GM21576 (cell line): ENCODE data around the gene ITGB1BP1.

Experiments
- ATAC-seq: cut with Tn5 transposase; IDR thresholded peaks from one replicate; pipeline ENCODE4 v1.9.1; 2021; ENCODE audit warnings: mild to moderate bottlenecking, moderate library complexity; ENCODE audit not compliant: unreplicated experiment

Gene ITGB1BP1

GRCh38 chr2:9380702-9381628 is 42.4 kb downstream of the ITGB1BP1 start:
- no peak for ATAC-seq

GRCh38 chr2:9379391-9379755 is 44.0 kb downstream of the ITGB1BP1 start:
- ATAC-seq, result no peak

DNA sequence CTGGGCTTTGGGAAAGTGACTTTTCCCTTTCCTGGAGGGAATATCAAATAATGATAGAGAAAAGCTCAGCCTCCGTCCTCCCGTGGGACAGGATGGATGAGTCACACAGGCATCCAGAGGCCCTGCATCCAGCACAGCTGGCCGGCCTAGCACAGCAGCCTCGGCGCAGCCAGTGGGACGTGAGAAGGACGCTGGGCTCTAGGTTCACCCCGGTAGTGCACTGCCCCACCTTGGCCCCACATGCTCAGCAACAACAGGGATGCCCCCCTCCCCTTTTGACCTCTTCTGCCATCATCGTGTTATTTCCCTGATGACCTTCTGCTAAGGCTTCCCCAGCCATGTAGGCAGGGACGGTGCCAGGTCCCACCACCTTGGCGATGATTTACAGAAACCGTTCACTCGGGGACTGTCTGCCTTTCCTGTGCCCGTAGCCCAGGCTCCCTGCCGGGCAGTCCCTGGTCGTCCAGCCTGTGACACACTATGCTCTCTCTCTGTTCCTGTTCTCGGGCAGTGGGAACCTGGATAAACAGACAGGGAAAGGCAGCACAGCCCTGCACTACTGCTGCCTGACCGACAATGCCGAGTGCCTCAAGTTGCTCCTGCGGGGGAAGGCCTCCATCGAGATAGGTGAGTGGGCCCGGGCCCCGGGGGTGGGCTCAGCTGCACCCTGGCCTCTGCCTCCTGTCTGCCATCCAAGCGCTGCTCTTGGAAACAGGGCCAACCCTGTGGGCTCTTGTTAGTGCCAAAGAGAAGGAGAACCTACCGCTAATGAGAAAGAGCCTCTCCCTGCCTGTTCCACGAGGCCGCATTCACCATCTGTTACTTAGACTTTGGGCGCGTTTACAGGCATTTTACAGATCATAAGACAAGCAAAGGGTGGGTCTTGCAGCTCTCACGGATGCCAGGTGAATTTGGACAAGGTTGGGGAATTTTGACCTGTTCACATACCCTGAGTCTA is 44.6 kb downstream of the ITGB1BP1 start:
- ATAC-seq, result no peak

GRCh38 chr2:9377461-9378097 is 45.7 kb downstream of the ITGB1BP1 start:
- no peak for ATAC-seq

- no peak for ATAC-seq
These were observed 47.4 kb downstream of the ITGB1BP1 start for GRCh38 chr2:9375857-9376428.

DNA sequence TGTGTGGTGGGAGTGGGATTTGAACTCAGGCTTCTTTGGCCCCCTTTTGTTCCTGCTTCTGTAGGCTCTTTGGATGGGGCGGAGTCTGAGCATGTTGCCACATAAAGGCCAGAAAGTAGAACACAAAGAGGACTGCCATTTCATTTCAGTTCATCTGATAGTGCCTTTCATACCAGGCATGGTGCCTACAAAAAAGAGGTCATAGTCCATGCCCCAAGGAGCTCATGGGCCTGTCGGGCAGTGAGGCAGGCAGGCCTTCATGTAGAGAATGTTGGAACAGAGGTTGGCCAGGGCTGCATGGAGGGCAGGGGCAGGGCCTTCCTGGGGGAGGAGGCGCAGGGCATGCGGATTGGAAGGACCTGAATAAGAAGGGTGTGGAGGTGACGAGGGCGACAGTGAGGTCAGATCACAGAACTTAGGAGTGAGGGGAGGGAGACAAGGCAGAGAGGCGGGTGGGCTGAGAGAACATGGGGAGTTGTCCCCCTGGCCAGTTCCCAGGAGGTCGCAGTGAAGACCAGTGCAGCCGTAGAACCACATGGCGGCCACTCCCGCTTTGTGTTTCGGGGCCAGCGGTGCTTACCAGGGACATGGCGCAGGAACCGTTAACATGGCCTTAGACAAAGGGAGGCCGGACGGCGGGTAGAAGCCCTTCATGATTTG is 49.1 kb downstream of the ITGB1BP1 start:
- ATAC-seq, result no peak

DNA sequence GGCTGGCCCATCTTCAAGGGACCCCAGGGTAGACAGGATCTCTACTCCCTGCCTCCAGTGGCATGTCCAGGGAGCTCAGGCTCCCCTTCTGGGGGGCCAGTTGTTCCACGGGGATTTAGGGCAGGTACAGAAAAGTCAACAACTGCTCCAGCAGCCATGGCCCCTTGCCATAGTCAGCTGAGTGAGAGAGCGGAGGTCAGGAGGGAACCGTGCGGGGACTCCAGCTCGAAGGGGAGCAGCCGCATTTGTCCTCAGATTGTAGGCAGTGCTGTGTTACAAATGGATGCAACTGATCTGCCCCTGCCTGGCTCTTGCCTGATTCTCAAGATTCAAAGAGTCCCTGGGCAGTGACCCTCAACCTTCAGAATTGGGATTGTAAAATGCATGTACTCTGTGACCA is 49.9 kb downstream of the ITGB1BP1 start:
- no peak for ATAC-seq

DNA sequence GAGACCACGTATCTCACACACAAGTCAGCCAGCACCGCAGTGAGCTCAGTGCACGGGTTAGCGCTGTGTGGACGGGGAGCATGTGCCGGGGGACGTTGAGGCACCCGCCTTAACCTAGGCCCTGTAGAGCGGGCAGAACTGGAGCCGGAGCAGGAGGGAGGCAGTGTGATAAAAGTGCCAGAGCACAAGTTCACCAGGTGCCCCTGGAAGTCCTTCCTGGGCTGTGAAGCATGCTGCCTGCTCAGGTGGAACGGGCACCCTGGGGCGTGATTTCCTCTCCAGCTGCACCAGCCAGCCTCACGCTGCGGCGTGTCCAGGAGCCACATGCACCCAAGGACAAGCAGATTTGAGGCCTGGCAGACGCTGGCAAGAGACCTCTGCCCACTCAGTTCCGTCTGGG is 50.3 kb downstream of the ITGB1BP1 start:
- no peak for ATAC-seq

- ATAC-seq, result no peak
These were observed 52.6 kb downstream of the ITGB1BP1 start for GRCh38 chr2:9370746-9371145.

DNA sequence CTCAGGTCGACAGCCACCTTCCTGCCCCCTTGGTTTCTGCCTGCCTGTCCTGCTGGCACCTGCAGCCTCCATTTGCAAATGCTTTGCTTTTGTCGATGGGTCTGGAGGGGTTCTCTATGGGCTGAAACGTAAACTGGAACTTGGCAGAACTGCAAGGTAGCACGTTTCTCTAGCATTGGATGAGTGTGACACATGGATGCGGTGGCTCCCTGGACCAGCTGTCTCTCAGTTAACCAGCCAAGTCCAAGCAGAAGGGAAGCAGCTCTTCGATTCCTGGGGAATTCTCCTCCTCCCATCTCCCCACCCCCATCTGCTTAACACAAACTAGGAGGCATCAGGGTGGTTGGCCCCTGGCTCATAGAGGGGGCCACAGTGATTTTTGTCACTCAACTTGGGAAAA is 57.3 kb downstream of the ITGB1BP1 start:
- no peak for ATAC-seq

DNA sequence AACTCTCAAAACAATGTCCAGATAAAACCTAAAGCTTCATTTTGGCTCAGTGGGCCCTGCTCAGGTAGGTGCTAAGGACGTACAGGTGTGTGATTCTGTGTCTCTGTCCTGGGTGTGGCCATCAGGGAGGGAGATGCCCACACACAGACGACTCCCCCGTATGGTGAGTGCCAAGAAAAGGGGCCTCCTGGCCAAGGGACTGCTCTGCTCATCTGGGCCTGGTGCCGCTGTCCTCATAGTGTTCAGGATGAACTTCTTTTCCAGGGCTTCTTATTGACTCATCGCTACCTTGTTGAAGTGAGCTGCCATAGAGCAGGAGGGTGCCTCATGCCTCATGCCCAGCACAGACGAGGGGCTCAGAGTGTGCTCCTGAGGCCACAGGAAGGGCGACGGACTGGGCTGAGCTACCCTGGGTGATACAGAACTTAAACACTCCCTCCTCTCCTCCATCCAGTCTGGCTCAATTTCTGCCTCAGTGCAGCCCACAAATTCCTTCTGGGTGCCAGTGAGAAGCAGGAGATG is 57.8 kb downstream of the ITGB1BP1 start:
- ATAC-seq, result no peak

DNA sequence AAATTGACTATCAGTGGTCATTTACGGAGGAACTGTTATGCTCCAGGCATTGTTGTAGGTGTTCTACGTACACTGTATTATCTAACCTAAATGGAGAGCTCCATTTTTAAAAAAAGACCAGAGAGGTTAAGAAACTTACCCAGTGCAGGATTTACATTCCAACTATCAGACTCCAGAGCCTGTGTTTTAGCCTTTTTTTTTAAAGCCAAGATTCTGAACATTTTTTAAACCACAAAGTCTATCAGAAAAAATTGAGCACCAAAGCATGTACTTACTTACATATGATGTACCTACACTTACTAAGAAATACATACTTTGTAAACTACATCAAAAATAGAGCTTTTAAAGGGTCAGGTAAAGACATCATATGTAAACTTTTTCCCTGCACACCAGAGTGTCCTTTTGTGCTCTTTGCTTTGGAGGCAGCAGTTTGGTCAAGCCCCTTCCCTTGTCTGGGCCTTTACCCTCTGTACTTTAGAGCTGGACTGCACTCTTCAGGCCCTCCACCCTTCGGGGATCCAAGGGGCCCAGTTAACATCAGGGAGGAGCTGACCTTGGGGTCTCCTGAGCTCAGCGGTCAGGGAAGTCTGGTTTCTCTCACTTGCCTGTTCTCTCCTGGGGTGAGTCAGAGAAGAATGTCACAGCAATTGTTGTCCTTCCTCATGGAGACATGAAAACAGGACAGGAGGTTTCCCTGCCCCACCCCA is 58.4 kb downstream of the ITGB1BP1 start:
- no peak for ATAC-seq

- ATAC-seq, result no peak
These were observed 59.0 kb downstream of the ITGB1BP1 start for GRCh38 chr2:9364373-9364772.

DNA sequence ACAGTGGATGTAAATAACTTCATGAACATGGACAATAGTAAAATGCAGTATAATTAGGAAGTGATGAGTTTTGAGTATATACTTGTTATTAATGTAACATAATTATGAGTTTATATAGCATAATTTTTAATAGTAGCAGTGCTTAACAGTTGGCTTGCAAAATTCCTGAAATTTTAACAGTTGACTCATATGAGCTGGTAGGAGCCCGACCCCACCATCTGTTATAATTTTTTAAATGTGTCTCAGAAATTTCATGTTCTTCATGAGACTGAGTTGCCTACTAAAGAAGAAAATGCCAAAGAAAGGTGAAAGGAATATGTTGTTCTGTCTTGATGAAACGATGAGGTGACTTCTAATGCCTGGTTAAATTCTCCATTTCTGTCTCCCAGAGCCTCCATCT is 62.6 kb downstream of the ITGB1BP1 start:
- no peak for ATAC-seq

- no peak for ATAC-seq
These were observed 63.2 kb downstream of the ITGB1BP1 start for GRCh38 chr2:9360110-9360509.

DNA sequence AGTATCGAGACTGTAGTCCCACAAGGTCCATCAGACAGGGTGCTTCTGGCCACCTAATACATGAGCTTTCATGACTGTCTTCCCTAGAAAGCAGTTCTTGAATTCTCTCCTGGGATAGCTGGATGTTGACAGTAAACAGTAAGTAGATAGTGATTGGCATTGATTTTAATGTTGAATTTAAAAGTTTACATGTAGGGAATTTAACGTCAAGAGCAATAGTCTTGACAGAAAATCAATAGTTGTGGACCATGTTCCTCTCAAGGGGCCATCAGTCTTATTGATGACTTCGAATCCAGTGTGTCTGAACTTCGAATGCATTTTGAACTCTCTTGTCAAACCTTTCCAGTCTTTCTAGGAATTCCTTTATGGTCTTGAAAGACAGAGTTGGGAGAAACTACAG is 63.9 kb downstream of the ITGB1BP1 start:
- no peak for ATAC-seq

GRCh38 chr2:9358846-9359245 is 64.5 kb downstream of the ITGB1BP1 start:
- no peak for ATAC-seq

GRCh38 chr2:9356261-9356660 is 67.1 kb downstream of the ITGB1BP1 start:
- ATAC-seq, result no peak

DNA sequence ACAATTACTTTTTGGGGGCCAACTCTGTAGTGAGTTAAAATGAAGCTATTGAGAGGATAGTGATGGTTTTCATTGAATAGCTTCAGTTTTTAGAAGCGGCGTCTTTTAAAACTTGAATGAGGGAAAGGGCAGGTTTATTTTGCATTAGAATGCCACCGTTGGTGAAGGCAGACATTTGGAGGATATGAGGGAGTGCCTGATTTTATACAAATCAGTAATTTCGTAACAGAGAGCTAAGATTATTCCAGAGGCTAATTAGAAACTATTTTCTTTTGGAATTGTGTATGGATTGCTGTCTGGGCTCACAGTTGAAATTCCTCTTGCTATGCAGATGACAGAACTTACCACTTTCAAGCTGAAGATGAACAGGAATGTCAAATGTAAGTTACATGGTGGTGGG is 67.6 kb downstream of the ITGB1BP1 start:
- ATAC-seq, result no peak

- ATAC-seq, result no peak
These were observed 68.1 kb downstream of the ITGB1BP1 start for GRCh38 chr2:9355270-9355669.
